ENCODE measurements around the gene SDC3. TPM values are rescaled to one million over a fixed set of nuclear protein-coding genes. Genes with fewer than 3 reads are reported as not detected.

SDC3 gene
- total and polyA plus RNA-seq, 2 of the 8 experiments (the other 6 are each of a cell fraction or from before 2014, with no cell fraction given): 7.0 to 27.0 TPM

DNA sequence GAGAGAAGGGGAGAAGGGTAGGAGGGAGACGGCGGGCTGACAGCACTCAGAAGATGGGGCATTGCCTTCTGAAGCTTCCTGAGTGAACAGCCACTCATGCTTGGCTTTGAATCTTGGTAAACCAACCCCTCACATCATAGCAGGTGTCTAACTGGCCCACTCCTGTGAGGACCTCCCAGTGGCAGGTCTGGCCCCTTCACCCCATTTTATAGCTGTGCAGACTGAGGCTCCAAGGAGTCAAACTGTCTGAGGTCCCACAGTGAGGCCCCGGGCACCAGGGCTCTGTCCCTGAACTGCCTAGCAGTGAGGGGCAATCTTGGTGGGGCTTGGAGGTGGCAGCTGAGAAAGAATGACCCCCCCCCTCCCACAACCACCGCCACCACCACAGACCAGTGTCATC lies 41.0 kb downstream of the SDC3 start:
- H3K4me3 ChIP-seq (ENCODE audit: extremely low read depth in 1 of 4, insufficient read depth in 2 of 4, low read depth in 3 of 4, low read length in 4 of 4): no peak overlapping the region
- no peak overlapping the region for H4K5ac ChIP-seq (ENCODE audit: insufficient read length, low read depth, low read length)
- ChIA-PET CTCF (ENCODE audit: partially characterized antibody) (interaction anchor here (1.0 to 3.4 kb wide), 10 partner anchors 10 to 88 kb away, joined by 3 to 28 read pairs (median 6); no protein-coding TSS in a partner anchor), POLR2A (ENCODE audit: partially characterized antibody) (interaction anchor here (1.0 kb wide), 1 partner anchor 10 kb away, joined by 3 read pairs; no protein-coding TSS in a partner anchor)
- no peak overlapping the region for H3K4ac ChIP-seq (replicated peaks; ENCODE audit: insufficient read length, low read depth, low read length)
- H3K18ac ChIP-seq (ENCODE audit: extremely low read depth, low read length): no peak overlapping the region
- no peak overlapping the region for H4K8ac ChIP-seq (ENCODE audit: extremely low read depth, insufficient read depth, low read length)
- WGBS, 2 experiments (ENCODE audit: extremely low coverage in 1 of 2, insufficient coverage in 1 of 2, insufficient read length in 1 of 2, insufficient replicate concordance in 2 of 2, low coverage in 1 of 2, low lambda C conversion rate in 2 of 2, missing lambda C conversion rate in 1 of 2): 97% methylated on average over 4 of the region's 4 CpGs; no CpG with 5 or more reads in 1 of the 2 experiments
- no peaks in the 10 kb centered on the region for H3K79me1 ChIP-seq (ENCODE audit: low read depth, low read length)
- no peak overlapping the region for H2BK5ac ChIP-seq (ENCODE audit: low read depth, low read length)
- H3K9me3 ChIP-seq (ENCODE audit: insufficient read depth in 2 of 2, low read depth in 1 of 2, low read length in 1 of 2): peaks cover 9 to 12% of the 10 kb centered on the region in 2 experiments
- H4K91ac ChIP-seq (replicated peaks; ENCODE audit: insufficient read length, low read length): no peak overlapping the region
- H3K23me2 ChIP-seq (ENCODE audit: low read depth, low read length): no peaks in the 10 kb centered on the region
- no peak overlapping the region for H2BK120ac ChIP-seq (replicated peaks; ENCODE audit: low read depth, low read length)
- DNase-seq (ENCODE audit: low read depth in 1 of 2, low spot score in 2 of 2): no peak
- H2BK15ac ChIP-seq (ENCODE audit: low read length): no peak overlapping the region
- no peak overlapping the region for H3K9ac ChIP-seq (replicated peaks in 1 of 4; ENCODE audit: extremely low read depth in 1 of 4, low read depth in 3 of 4, low read length in 3 of 4)
- H2BK12ac ChIP-seq (ENCODE audit: low read depth, low read length): no peak overlapping the region
- H3K14ac ChIP-seq (ENCODE audit: insufficient read length): no peak overlapping the region
- H3K79me2 ChIP-seq (ENCODE audit: control insufficient read depth in 1 of 2, insufficient read depth in 2 of 2, low read length in 2 of 2): no peaks in the 10 kb centered on the region
- H2AFZ ChIP-seq (ENCODE audit: low read length): no peak overlapping the region
- no peak overlapping the region for H2BK20ac ChIP-seq (ENCODE audit: low read length)
- H3K56ac ChIP-seq (replicated peaks; ENCODE audit: insufficient read length, low read depth, low read length): no peak overlapping the region
- H3K4me1 ChIP-seq (replicated peaks in 1 of 4; ENCODE audit: control insufficient read depth in 3 of 4, insufficient read depth in 4 of 4, low read length in 3 of 4): peaks cover 0 to 8% (median 5%) of the 10 kb centered on the region in 4 experiments; a peak in 4 of 7 replicates
- H3K4me2 ChIP-seq (ENCODE audit: insufficient read depth in 1 of 2, low read depth in 2 of 2, low read length in 2 of 2): no peak overlapping the region
- no peak for FAIRE-seq
- TF ChIP-seq KDM1A (IDR thresholded peaks at IDR 0.05; ENCODE audit: borderline replicate concordance, low read length) (peak; percentile 71; the same call in 1 of the 2 replicates), TAF1 (IDR thresholded peaks at IDR 0.05; ENCODE audit: low read depth, low read length) (no peak)
- peaks cover 6 to 9% (median 6%) of the 10 kb centered on the region in 4 experiments; a peak in 7 of 8 replicates for H3K36me3 ChIP-seq (ENCODE audit: control insufficient read depth in 2 of 4, insufficient read depth in 4 of 4, low read length in 3 of 4)
- H3K23ac ChIP-seq (ENCODE audit: insufficient read length): no peak overlapping the region
- no peak overlapping the region for H3K27ac ChIP-seq (ENCODE audit: low read depth, low read length)
- H2AK5ac ChIP-seq (ENCODE audit: low read depth, low read length): no peak overlapping the region
- no peaks in the 10 kb centered on the region for H4K20me1 ChIP-seq (replicated peaks in 1 of 2; ENCODE audit: control insufficient read depth in 1 of 2, insufficient read depth in 2 of 2, low read length in 2 of 2)
- H3K27me3 ChIP-seq (replicated peaks in 1 of 4; ENCODE audit: control insufficient read depth in 3 of 4, extremely low read depth in 1 of 4, insufficient read depth in 3 of 4, low read length in 3 of 4): no peaks in the 10 kb centered on the region; a peak in 1 of 7 replicates
